Activated CD8-positive, alpha-beta memory T cell treated with anti-CD3 and anti-CD28 coated beads for 24 hours (primary cell): Measurements from ENCODE around the gene SSB.
"Not testable (repeated sequence)": the region's sequence is repeated elsewhere in the genome, so short reads cannot be mapped to it uniquely, and the experiment has no call there.

Experiments used
- DNase-seq: peaks from one replicate; pipeline ENCODE4 v3.0.0-alpha.2; 2020

SSB gene

GRCh38 chr2:169839954-169840746 is 41.5 kb downstream of the SSB start:
- DNase-seq = no peak

- no peak for DNase-seq
These were observed 42.1 kb downstream of the SSB start for GRCh38 chr2:169840747-169841142.

- not testable (repeated sequence) for DNase-seq
These were observed 43.0 kb downstream of the SSB start for GRCh38 chr2:169841625-169842024.

GRCh38 chr2:169845016-169845415 is 46.3 kb downstream of the SSB start:
- no peak for DNase-seq

GRCh38 chr2:169848959-169849693 is 50.5 kb downstream of the SSB start:
- not testable (repeated sequence) for DNase-seq

- DNase-seq = no peak
These were observed 51.0 kb downstream of the SSB start for GRCh38 chr2:169849710-169850109.

- no peak for DNase-seq
These were observed 54.5 kb downstream of the SSB start for GRCh38 chr2:169853041-169853668.

GRCh38 chr2:169855281-169856258 is 56.9 kb downstream of the SSB start:
- not testable (repeated sequence) for DNase-seq

GRCh38 chr2:169859423-169859822 is 60.8 kb downstream of the SSB start:
- no peak for DNase-seq

- no peak for DNase-seq
These were observed 61.5 kb downstream of the SSB start for GRCh38 chr2:169860149-169860548.
